HT-29 (cell line): ENCODE data around the gene WDR7. TPM values are rescaled to one million over a fixed set of nuclear protein-coding genes. Genes with fewer than 3 reads are reported as not detected.
A peak's percentile ranks its signal among the peaks of the same experiment; 100 is the strongest.
"Not testable (repeated sequence)": the region's sequence is repeated elsewhere in the genome, so short reads cannot be mapped to it uniquely, and the experiment has no call there.

ENCODE experiments used
- DNase-seq: peaks from one replicate; pipeline ENCODE4 v3.0.0-alpha.2; 2015; ENCODE audit warnings: low spot score
- total RNA-seq: library from RNA; depleted of rRNA; stranded (reverse); fragments of >200 nt; shearing (Covaris generic); gene quantifications from 2 replicates; pipeline ENCODE4 v1.2.3, GENCODE V29; 2014

The WDR7 gene
- total RNA-seq, 1 experiment from 2014 or later, result 3.8 TPM

- not testable (repeated sequence) for DNase-seq
These were observed 3.1 kb downstream of the WDR7 start for GRCh38 chr18:56654280-56654679.

GRCh38 chr18:56658261-56658660 is 7.1 kb downstream of the WDR7 start:
- no peak for DNase-seq

GRCh38 chr18:56659111-56659510 is 8.0 kb downstream of the WDR7 start:
- no peak for DNase-seq

- no peak for DNase-seq
These were observed 9.5 kb downstream of the WDR7 start for GRCh38 chr18:56660655-56661054.

GRCh38 chr18:56661360-56662062 is 10.4 kb downstream of the WDR7 start:
- DNase-seq, result no peak

- no peak for DNase-seq
These were observed 10.9 kb downstream of the WDR7 start for GRCh38 chr18:56662063-56662408.

GRCh38 chr18:56662502-56662901 is 11.3 kb downstream of the WDR7 start:
- DNase-seq, result no peak

- DNase-seq, result no peak
These were observed 11.7 kb downstream of the WDR7 start for GRCh38 chr18:56662902-56663301.

GRCh38 chr18:56672391-56672790 is 21.2 kb downstream of the WDR7 start:
- DNase-seq, result no peak

GRCh38 chr18:56672981-56673380 is 21.8 kb downstream of the WDR7 start:
- no peak for DNase-seq

- DNase-seq, result no peak
These were observed 25.5 kb downstream of the WDR7 start for GRCh38 chr18:56676639-56677038.

- DNase-seq, result no peak
These were observed 27.8 kb downstream of the WDR7 start for GRCh38 chr18:56678836-56679565.

- no peak for DNase-seq
These were observed 33.1 kb downstream of the WDR7 start for GRCh38 chr18:56684277-56684676.

GRCh38 chr18:56691530-56691929 is 40.4 kb downstream of the WDR7 start:
- DNase-seq, result no peak

- no peak for DNase-seq
These were observed 45.8 kb downstream of the WDR7 start for GRCh38 chr18:56696966-56697365.

- peak; percentile 58 for DNase-seq
These were observed 51.8 kb downstream of the WDR7 start for GRCh38 chr18:56702946-56703345.

- peak; percentile 37 for DNase-seq
These were observed 58.3 kb downstream of the WDR7 start for GRCh38 chr18:56709463-56709862.

GRCh38 chr18:56711708-56712445 is 60.7 kb downstream of the WDR7 start:
- no peak for DNase-seq

- no peak for DNase-seq
These were observed 61.6 kb downstream of the WDR7 start for GRCh38 chr18:56712761-56713160.

- DNase-seq, result no peak
These were observed 64.0 kb downstream of the WDR7 start for GRCh38 chr18:56715121-56715520.

- no peak for DNase-seq
These were observed 65.6 kb downstream of the WDR7 start for GRCh38 chr18:56716692-56717146.

- no peak for DNase-seq
These were observed 69.9 kb downstream of the WDR7 start for GRCh38 chr18:56721031-56721430.

GRCh38 chr18:56721491-56721890 is 70.3 kb downstream of the WDR7 start:
- DNase-seq, result no peak
